Calu3 (cell line): ENCODE data around the gene DEGS1. TPM values are rescaled to one million over a fixed set of nuclear protein-coding genes. Genes with fewer than 3 reads are reported as not detected.

Source experiments
- BruUV-seq: library from RNA; stranded (reverse); fragments of 400-500 nt; replicated peaks from 2 replicates; lab custom pipeline; 2021; lab: Mats Ljungman, UMichigan
- CTCF ChIA-PET: fragments of 300-600 bp; sonication (Branson Sonifier 250); formaldehyde crosslinking; loops from one replicate; lab custom pipeline; 2022; ENCODE audit warnings: antibody characterized with exemption; lab: Charles Lee
- DNase-seq: peaks from one replicate; pipeline ENCODE4 v3.0.0; 2022
- H3K27ac Mint-ChIP-seq: one replicate; pipeline ENCODE4 v1.8.0; 2022; ENCODE audit warnings: mixed read lengths; ENCODE audit not compliant: unreplicated experiment
- H3K27me3 Mint-ChIP-seq: one replicate; pipeline ENCODE4 v1.8.0; 2022; ENCODE audit warnings: mixed read lengths; ENCODE audit not compliant: unreplicated experiment
- H3K36me3 Mint-ChIP-seq: one replicate; pipeline ENCODE4 v1.8.0; 2022; ENCODE audit warnings: mild to moderate bottlenecking, moderate library complexity, mixed read lengths; ENCODE audit not compliant: insufficient read depth, unreplicated experiment
- H3K4me1 Mint-ChIP-seq: one replicate; pipeline ENCODE4 v1.8.0; 2022; ENCODE audit warnings: mild to moderate bottlenecking, low read depth, mixed read lengths; ENCODE audit not compliant: unreplicated experiment
- H3K4me3 Mint-ChIP-seq: one replicate; pipeline ENCODE4 v1.8.0; 2022; ENCODE audit warnings: mild to moderate bottlenecking, low read depth, moderate library complexity, mixed read lengths; ENCODE audit not compliant: unreplicated experiment
- H3K9me3 Mint-ChIP-seq: one replicate; pipeline ENCODE4 v1.8.0; 2022; ENCODE audit warnings: low read depth, mixed read lengths; ENCODE audit not compliant: unreplicated experiment
- intact Hi-C: fragments of 100-400 bp; cut with micrococcal nuclease; formaldehyde crosslinking; loops from one replicate; pipeline ENCODE4 v1.10.0; 2022; ENCODE audit not compliant: unreplicated experiment
- total RNA-seq: library from RNA; stranded (reverse); gene quantifications from 2 replicates; pipeline ENCODE4 v1.2.3, GENCODE V29; 2022
- TF ChIP-seq, protein P1 (sequence below): fragments of 200-600 bp; IDR thresholded peaks from one replicate; pipeline ENCODE4 v1.8.0; 2022; ENCODE audit warnings: antibody characterized with exemption; ENCODE audit not compliant: unreplicated experiment

The DEGS1 gene
- total RNA-seq, 1 experiment from 2014 or later: 72.5 TPM

DNA sequence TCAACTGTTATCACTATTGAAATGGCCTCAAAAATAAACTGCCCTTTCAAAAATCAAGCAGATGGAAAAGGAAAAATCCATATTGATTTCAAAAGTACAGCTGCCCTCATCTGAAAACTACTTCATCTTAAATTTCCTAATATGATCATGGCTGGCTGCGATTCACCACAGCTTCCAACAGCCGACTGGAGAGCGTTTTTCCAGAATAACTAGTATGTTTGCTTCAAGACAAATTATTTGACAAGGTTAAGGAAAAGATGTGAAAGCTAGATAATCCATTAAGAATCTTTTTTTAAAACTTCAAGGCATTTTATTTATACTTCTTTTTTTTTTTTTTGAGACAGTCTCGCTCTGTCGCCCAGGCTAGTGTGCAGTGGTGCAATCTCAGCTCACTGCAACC lies 4.1 kb upstream of the DEGS1 start:
- no peak for DNase-seq
- CTCF ChIA-PET: interaction anchor here (0.7 to 1.6 kb wide), 2 partner anchors 63 to 89 kb away, joined by 3 to 4 read pairs; no protein-coding TSS in a partner anchor
- intact Hi-C loops: no loop called here
- peaks cover 11% of the 10 kb centered on the region for H3K4me1 Mint-ChIP-seq
- no peak overlapping the region for H3K4me3 Mint-ChIP-seq
- no TSS peak for BruUV-seq
- no peak overlapping the region for H3K27ac Mint-ChIP-seq
- peaks cover 20% of the 10 kb centered on the region for H3K36me3 Mint-ChIP-seq
- TF ChIP-seq, protein P1, sequence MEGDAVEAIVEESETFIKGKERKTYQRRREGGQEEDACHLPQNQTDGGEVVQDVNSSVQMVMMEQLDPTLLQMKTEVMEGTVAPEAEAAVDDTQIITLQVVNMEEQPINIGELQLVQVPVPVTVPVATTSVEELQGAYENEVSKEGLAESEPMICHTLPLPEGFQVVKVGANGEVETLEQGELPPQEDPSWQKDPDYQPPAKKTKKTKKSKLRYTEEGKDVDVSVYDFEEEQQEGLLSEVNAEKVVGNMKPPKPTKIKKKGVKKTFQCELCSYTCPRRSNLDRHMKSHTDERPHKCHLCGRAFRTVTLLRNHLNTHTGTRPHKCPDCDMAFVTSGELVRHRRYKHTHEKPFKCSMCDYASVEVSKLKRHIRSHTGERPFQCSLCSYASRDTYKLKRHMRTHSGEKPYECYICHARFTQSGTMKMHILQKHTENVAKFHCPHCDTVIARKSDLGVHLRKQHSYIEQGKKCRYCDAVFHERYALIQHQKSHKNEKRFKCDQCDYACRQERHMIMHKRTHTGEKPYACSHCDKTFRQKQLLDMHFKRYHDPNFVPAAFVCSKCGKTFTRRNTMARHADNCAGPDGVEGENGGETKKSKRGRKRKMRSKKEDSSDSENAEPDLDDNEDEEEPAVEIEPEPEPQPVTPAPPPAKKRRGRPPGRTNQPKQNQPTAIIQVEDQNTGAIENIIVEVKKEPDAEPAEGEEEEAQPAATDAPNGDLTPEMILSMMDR: no peak
- H3K27me3 Mint-ChIP-seq: no peaks in the 10 kb centered on the region
- no peaks in the 10 kb centered on the region for H3K9me3 Mint-ChIP-seq

DNA sequence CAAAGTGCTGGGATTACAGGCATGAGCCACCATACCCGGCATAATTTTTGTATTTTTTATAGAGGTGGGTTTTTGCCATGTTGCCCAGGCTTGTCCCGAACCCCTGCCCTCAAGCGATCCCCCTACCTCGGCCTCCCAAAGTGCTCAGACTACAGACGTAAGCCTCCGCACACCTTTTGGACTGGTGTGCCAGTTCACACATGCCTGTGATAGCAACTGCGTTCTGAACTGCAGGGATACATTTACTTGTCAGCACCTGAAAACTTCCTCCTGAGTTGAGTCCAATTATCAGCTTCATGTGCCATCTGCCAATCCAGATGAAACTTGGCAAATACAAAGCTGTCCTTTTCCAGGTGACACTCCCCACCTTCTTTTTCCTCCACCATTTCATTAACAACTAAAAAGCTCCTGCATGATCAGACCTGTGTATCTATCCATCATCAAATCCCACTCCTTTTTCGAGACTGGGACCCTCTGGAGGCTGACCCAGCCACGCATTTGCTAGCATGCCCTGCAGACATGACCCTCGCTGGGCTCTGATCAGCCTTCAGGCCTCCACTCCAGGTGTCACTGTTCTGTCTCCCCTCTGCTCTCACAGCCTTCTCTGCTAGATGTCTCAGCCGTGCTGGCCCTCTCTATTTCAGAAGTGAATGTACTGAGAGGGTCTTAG lies 2.1 kb upstream of the DEGS1 start:
- no TSS peak for BruUV-seq
- no peak for DNase-seq
- Mint-ChIP-seq H3K4me1 (peaks cover 19% of the 10 kb centered on the region), H3K36me3 (peaks cover 25% of the 10 kb centered on the region), H3K27me3 (no peaks in the 10 kb centered on the region), H3K27ac (no peak overlapping the region), H3K4me3 (no peak overlapping the region), H3K9me3 (no peaks in the 10 kb centered on the region)
- intact Hi-C loops: no loop called here
- TF ChIP-seq, protein P1: no peak
- CTCF ChIA-PET: interaction anchor here (1.2 kb wide), 1 partner anchor 11 kb away, joined by 3 read pairs; no protein-coding TSS in a partner anchor

DNA sequence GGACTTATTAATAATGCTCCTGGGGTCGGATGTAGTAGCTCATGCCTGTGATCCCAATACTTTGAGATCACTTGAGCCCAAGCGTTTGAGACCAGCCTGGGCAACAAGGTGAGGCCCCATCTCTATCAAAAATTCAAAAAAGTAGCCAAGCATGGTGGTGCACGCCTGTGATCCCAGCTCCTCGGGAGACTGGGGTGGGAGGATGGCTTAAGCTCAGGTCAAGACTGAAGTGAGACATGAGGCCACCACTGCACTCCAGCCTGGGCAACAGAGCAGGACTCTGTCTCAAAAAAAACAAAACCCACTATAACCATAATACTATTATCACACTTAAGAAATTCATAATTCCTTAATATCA lies 1.6 kb upstream of the DEGS1 start:
- no peaks in the 10 kb centered on the region for H3K27me3 Mint-ChIP-seq
- peak overlapping the region; percentile 77 for H3K27ac Mint-ChIP-seq
- CTCF ChIA-PET: interaction anchor here (1.2 kb wide), 1 partner anchor 12 kb away, joined by 3 read pairs; no protein-coding TSS in a partner anchor
- DNase-seq: no peak
- intact Hi-C loops: no loop called here
- peaks cover 19% of the 10 kb centered on the region for H3K4me1 Mint-ChIP-seq
- no peak overlapping the region for H3K4me3 Mint-ChIP-seq
- peaks cover 28% of the 10 kb centered on the region for H3K36me3 Mint-ChIP-seq
- no peaks in the 10 kb centered on the region for H3K9me3 Mint-ChIP-seq
- TF ChIP-seq, protein P1: no peak
- no TSS peak for BruUV-seq

DNA sequence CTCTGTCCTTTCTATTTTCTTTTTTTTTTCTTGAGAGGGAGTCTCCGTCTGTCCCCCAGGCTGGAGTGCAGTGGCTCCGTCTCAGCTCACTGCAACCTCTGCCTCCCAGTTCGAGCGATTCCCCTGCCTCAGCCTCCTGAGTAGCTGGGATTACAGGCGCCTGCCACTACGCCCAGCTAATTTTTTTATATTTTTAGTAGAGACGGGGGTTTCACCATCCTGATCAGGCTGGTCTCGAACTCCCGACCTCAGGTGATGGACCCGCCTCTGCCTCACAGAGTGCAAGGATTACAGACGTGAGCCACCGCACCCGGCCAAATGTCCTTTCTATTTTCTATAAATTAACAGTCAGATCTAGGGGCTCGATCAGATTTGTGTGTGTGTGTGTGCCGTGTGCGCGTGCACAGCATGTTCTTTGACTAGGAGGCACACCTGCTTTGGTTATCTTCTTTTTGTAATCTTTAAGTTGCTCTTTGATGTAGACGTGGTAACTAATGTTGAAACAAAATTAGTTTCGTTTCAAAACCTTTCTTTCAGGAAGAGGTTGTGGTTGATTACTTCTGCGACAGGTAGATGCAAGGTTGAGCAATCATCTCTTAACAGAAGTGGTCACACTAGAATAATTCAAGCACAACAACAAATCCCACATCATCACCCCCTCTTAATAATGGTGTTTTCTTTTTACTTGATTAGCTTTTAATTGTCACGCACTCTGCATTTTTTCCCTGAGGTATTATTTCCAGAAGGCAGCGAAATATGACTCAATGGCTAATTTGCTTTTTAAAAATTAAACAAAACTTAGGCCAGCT lies 779 bp upstream of the DEGS1 start:
- H3K4me3 Mint-ChIP-seq: peak overlapping the region; percentile 88
- TF ChIP-seq, protein P1: no peak
- H3K36me3 Mint-ChIP-seq: peaks cover 34% of the 10 kb centered on the region
- BruUV-seq: TSS peak; percentile 89
- CTCF ChIA-PET: interaction anchor here (0.6 to 1.2 kb wide), 5 partner anchors 12 to 304 kb away, joined by 3 to 6 read pairs (median 5); no protein-coding TSS in a partner anchor
- H3K27ac Mint-ChIP-seq: peak overlapping the region; percentile 77
- peaks cover 19% of the 10 kb centered on the region for H3K4me1 Mint-ChIP-seq
- intact Hi-C loops: no loop called here
- peak; percentile 16 for DNase-seq
- H3K9me3 Mint-ChIP-seq: no peaks in the 10 kb centered on the region
- no peaks in the 10 kb centered on the region for H3K27me3 Mint-ChIP-seq
